ENCODE results near the gene CLPX.
"Not testable (repeated sequence)": the region's sequence is repeated elsewhere in the genome, so short reads cannot be mapped to it uniquely, and the experiment has no call there.

CLPX gene

DNA sequence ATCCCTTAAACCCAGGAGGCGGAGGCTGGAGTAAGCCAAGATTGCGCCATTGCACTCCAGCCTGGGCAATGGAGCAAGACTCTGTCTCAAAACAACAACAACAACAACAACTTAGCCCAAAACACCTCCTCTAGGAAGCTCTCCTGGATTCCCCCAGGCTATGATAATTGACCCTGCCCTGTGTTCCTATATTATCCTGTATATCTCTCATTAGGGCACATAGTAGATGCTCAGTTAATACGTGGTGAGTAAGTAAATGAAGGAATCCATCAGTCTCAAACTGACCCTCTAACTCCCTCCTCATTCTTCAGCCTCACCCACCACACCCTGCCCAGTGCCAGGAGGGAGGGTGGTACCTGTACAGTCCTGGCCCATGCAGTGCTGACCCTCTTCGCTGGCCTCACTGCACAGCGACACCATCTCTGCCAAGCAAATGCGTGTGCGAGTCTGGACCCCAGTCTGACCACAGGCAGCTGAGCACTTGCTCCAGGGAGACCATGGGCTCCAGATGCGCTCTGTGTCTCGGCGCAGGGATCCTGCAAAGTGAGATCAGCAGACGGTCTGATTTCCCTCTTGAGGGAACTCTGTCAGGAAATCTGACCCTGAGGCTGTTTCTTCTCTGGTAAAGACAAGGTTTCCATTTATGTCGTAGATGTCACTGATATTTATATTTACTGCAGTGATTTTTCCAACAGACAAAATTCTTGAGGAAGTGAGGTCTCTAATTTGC, 20.0 kb upstream of the CLPX start:
- DNase-seq = no peak

- DNase-seq = no peak
Measured at GRCh38 chr15:65204236-65204930, 19.2 kb upstream of the CLPX start.

DNA sequence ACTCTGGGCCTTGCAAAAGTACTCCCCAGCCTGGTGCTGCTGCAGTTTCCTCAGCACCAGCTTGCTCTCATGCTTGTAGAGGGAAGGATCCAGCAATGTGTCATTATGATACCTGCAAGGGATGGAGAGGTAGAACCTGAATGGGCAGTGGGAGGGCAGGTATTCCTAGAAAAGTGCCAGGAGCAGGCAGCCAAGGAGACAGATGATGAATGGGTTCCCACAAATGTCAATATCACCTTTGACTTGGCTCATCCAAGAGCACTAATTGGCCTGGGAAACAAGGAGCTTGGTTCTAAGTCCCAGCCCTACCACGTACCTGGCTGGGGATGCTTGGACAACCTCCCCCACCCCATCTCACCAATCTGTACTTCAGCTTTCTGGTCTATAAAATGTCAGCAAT, 16.8 kb upstream of the CLPX start:
- DNase-seq = no peak

DNA sequence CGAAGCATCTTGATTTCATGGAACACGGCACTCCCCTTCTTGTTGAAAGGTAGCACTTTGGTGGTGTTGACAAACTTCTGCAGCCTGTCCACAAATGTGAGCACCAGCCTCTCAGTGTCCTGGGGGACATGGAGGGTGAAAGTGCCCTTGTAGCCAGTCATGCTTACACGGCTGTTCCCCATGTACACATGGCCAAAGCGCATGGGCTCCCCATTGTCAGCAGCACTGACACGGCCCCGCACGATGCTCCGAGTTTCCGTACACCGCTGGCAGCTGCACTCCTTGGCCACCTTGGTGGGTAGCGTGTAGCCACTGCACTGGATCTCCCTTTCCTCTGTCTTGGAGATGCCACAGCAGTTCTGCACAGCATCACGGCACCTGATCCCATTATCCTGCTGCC, 13.4 kb upstream of the CLPX start:
- no peak for DNase-seq

DNA sequence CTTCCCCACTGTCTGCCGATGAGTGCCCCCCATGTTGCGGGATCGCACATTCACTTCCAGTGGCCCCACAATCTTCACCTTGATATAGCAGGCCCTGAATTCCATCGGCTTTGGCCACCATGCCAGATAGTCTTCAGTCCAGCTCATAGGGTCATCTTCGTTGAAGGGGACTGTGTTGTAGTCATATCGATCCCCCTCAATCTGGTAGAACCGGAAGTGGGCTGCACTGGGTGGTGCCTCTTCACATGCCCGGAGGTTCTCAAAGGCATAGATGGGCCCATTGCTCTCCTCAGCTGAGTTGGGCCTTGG, 12.1 kb upstream of the CLPX start:
- DNase-seq = no peak

DNA sequence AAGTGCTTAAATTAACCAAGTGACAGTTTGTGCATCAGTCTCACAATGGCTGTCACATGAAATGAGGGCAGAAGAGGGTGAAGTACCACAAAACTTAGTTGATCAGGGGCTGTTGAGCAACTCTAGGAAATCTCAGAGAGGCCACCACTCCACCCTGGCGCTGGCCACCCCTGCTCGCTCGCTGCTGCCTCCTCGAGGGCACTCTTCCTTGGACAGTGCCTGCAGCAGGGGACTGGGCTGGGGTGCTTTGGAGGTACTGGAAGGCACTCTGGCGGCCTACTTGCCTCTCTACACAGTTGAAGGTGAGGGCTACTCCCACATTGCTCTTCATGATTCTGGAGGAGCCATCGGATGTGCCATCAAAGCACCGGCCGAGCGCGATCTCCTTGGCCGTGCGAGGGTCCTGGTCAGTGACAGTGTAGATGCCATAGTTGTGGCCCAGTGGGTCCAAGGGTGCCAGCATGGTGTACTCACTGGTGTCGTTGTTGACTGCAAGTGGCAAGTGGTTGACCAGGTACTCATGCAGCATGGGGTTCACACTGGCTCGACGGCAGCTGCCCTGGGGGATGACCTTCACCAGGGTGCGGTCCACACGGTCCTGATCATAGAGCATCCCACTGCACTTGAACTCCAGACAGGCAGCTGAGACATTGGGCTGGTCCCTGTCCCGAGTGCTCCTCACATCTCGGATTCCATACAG, 11.6 kb upstream of the CLPX start:
- no peak for DNase-seq

DNA sequence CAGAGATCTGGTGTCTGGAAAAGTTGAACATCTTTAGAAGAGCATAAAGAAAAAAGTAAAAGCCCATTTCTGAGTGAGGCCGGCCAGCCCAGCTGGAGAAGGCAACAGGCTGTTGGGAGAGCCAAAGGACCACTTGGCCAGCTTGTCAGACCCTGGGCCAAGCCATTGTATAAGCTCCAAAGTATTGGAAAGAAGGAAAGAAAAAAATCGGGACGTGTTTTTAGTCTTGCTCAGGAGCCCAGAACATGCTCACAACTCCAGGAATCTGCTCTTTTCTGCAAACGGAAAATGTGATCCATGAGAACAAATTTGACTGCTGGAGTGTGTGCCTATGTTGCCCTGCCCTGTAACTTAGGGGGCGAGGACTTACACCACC, 10.4 kb upstream of the CLPX start:
- no peak for DNase-seq

GRCh38 chr15:65194826-65195547, 9.8 kb upstream of the CLPX start:
- DNase-seq = no peak

GRCh38 chr15:65192016-65192415, 6.9 kb upstream of the CLPX start:
- no peak for DNase-seq

DNA sequence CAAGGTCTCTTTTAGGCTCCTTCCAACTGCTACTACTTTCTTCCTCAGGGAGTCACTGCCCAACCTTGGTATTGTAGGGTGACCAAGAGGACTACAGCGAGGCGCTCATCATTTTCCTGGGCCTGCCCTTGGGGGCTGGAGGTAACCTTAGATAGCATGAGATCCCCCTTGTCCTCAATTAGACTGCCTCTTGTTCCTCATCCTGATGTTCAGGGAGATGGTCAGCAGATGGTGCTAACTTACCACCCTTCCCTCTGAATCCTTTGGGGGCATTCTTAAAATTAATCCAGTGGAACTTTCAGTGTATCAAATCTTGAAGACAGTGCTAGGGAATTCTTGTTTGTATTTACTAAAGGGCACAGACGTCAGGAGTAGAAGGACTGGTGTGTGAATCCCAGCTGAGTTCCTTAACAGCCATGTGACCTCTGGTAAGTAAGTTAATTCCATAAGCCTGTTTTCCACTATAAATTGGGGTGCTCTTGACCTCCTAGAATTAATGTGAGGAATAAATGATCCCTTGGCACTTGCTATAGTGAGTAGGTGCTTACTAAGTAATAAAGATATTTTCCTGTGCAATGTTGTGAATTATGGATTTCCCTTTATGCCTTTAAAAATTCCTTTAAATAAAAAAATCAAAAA, 4.1 kb upstream of the CLPX start:
- peak; percentile 37 for DNase-seq

- not testable (repeated sequence) for DNase-seq
Measured at GRCh38 chr15:65188472-65188871, 3.3 kb upstream of the CLPX start.

GRCh38 chr15:65184305-65184867, 756 bp downstream of the CLPX start:
- peak; percentile 31 for DNase-seq

DNA sequence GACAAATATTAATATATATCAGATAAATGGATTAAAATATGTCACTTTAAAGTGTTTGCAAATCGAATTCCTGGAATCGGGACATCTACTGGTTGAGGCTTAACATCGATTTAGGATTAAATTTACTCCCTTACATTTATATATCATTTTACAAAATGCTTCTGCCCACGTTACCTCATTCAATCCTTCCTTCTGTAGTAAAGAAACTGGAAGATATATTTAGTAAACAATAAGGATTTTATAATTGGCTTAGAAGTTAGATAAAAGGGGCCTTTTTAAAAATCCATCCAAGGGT, 1.3 kb downstream of the CLPX start:
- no peak for DNase-seq

DNA sequence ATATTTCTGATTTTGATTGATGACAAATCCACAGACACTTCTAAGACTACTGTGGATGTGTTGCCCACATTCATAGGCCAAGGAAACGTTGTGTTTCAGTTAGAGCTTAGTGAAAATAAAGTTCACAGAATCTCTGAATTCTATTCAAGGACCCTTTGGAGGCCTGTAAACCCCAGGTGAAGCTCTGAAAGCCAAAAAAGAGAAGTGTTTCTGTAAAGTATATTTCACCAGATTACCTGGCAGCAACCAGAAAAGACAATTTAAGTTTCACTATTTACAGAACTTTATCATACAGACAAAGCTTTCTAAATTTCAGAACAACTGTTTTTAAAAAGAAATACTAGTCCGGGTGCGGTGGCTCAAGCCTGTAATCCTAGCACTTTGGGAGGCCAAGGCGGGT, 2.6 kb downstream of the CLPX start:
- DNase-seq = no peak

DNA sequence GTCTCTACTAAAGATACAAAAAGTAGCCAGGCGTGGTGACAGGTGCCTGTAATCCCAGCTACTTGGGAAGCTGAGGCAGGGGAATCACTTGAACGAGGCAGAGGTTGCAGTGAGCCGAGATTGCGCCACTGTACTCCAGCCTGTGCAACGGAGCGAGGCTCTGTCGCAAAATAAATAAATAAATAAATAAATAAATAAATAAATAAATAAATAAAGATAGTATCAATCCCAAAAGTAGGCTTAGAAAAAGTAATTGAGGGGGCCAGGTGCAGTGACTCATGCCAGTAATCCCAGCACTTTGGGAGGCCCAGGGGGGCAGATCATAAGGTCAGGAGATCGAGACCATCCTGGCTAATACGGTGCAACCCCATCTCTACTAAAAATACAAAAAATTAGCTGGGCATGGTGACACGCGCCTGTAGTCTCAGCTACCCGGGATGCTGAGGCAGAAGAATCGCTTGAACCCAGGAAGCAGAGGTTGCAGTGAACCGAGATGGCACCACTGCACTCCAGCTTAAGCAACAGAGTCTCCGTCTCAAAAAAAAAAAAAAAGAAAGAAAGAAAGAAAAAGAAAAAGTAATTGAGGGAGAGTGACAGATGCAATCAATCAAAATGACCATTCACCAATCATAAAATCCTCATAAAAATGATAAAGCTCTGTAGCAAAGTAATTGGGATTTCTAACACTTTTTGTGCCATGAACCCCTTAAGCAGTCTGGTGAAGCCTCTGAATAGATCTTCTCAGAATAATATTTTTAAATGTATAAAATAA, 3.4 kb downstream of the CLPX start:
- DNase-seq = not testable (repeated sequence)

DNA sequence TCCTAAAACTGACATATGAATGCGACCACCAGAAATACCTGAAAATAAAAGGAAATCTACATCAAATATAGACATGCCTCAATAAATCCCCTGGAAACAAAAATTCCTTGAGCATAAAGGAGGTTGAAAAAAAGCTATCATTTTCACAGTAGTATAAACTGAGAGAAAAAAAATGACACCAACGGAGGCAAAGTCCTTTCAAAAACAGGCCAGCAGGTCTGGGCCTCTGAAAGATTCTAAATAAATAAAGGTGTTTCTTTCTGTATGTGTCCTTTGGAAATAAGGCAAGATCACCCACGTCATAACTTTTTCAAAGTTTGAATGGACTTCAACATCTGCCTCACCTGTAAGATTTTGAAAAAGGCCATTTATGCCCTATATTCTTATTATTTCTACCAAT, 5.0 kb downstream of the CLPX start:
- DNase-seq = no peak

DNA sequence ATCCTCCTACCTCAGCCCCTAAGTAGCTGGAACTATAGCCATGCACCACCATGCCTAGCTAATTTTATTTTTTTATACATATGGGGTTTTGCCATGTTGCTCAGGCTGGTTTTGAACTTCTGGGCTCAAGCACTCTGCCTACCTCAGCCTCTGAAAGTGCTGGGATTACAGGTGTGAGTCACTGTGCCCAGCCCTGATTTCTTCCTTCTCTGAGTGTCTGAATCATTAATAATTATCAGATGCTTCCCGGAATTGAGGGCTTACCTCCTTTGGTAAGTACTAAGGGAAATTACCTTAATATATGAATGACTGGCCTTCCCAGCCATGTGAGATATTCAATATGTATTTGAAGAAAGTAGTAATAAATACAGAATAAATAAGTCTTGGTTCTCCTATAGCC, 7.2 kb downstream of the CLPX start:
- DNase-seq = no peak

DNA sequence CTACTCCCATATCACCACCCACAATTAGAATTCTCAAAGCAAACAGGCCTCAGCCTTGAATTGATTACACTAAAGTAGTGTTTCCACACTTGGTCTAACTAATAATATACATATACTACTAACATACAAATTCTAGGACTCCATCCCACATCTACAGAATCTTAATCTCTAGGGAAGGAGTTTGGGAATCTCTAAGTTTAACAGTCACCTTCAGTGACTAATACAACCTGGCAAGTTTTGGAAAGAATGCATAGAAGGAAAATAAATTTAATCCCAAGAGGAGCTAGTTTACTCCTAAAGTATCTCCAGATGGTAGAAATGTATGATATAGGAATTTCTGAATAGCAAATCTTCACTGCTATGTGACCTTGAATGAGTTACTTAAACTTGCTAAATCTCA, 9.1 kb downstream of the CLPX start:
- no peak for DNase-seq

DNA sequence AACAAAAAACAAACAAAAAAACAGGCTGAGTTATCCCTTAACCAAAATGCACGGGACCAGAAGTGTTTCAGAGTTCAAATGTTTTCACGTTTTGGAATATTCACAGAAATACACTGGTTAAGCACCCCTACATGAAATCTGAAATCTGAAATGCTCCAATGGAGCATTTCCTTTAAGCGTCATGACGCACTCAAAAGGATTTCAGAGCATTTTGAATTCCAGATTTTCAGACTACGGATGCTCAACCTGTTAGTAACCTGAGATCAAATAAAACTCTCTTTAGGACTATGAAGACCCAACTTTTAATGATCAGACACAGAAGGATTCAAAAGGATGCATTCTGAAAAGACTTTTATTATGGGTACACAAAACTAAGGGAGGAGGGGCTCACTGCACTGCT, 9.6 kb downstream of the CLPX start:
- DNase-seq = no peak

DNA sequence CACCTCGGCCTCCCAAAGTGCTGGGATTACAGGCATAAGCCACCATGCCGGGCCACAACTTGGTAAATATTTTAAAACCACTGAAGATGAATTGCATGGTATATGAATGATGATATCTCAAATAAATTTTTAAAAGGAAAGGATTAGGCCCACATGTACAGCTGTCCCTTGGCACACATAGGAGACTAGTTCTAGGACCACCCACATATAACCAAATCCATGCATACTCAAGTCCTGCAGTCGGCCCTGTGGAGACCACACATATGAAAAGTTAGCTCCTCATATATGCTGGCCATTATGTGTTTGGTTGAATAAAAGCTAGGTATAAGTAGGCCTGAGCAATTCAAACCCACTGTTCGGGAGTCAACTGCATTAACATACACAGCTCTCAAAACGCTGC, 10.6 kb downstream of the CLPX start:
- no peak for DNase-seq

DNA sequence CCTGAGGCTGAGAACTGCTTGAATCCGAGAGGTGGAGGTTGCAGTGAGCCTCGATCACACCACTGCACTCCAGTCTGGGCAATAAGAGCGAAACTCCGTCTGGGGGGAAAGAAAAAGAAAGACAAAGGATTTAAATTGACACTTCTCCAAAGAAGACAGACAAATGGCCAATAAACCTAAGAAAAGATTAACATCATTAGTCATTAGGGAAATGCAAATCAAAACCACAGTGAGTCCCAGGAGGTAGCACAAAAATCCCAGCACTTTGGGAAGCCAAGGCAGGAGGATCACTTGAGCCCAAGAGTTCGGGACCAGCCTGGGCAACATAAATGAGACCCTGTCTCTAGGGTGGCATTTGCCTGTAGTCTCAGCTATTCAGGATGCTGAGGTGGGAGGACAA, 12.6 kb downstream of the CLPX start:
- no peak for DNase-seq

- no peak for DNase-seq
Measured at GRCh38 chr15:65171428-65171827, 13.7 kb downstream of the CLPX start.
